ENCODE data around the gene ARHGEF4.

ARHGEF4 gene

GRCh38 chr2:130853391-130853790 is 16.7 kb downstream of the ARHGEF4 start:
- ChIA-PET POLR2A (no interaction called here), CTCF (interaction anchor here (0.9 to 3.0 kb wide), 4 partner anchors 15 to 56 kb away, joined by 3 to 20 read pairs (median 10); no protein-coding TSS in a partner anchor)

DNA sequence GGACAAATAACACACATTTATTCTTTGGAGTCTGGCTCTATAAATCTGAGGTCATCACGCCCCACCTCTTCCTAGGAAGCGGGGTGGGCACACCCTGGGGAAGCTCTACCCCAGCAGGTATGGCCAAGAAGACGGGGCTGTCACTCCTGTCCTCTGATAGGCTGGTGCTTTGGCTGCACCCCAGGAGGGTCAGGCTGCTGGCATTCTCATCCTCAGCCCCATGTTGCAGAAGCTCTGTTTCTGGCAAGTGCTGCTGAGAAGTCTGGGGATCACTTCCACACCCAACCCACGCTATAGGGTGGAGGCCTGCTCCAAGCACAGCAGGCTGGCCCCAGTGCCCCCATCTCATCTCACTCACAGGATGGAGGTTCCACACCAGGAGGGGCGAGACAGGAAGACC is 17.6 kb downstream of the ARHGEF4 start:
- CTCF ChIA-PET: interaction anchor here (0.9 to 3.0 kb wide), 4 partner anchors 15 to 57 kb away, joined by 3 to 20 read pairs (median 10); no protein-coding TSS in a partner anchor
- no peak for DNase-seq (ENCODE audit: extremely low spot score)
- POLR2A ChIA-PET: no interaction called here
- TF ChIP-seq CTCF (IDR thresholded peaks at IDR 0.05; ENCODE audit: control extremely low read depth, extremely low read depth, low read depth, missing control alignments): no peak

More at GRCh38 chr2:130853391-130853790, 16.7 kb downstream of the ARHGEF4 start:
- no peak for TF ChIP-seq CTCF (IDR thresholded peaks at IDR 0.05; ENCODE audit: control extremely low read depth, extremely low read depth, low read depth, missing control alignments)
- DNase-seq (ENCODE audit: extremely low spot score): no peak

GRCh38 chr2:130864830-130865800 is 28.4 kb downstream of the ARHGEF4 start:
- DNase-seq (ENCODE audit: extremely low spot score): no peak
- CTCF ChIA-PET: interaction anchor here (1.3 to 14.3 kb wide), 2 partner anchors 8 to 66 kb away, joined by 6 to 238 read pairs; no protein-coding TSS in a partner anchor
- POLR2A ChIA-PET: no interaction called here
- no peak for TF ChIP-seq CTCF (IDR thresholded peaks at IDR 0.05; ENCODE audit: control extremely low read depth, extremely low read depth, low read depth, missing control alignments)

- CTCF ChIA-PET: interaction anchor here (0.8 to 14.3 kb wide), 7 partner anchors 11 to 70 kb away, joined by 3 to 238 read pairs (median 4); no protein-coding TSS in a partner anchor
- DNase-seq (ENCODE audit: extremely low spot score): no peak
- POLR2A ChIA-PET: no interaction called here
- no peak for TF ChIP-seq CTCF (IDR thresholded peaks at IDR 0.05; ENCODE audit: control extremely low read depth, extremely low read depth, low read depth, missing control alignments)
Measured at GRCh38 chr2:130869441-130870160, 32.9 kb downstream of the ARHGEF4 start.

- CTCF ChIA-PET: interaction anchor here (0.7 to 14.3 kb wide), 7 partner anchors 10 to 71 kb away, joined by 3 to 238 read pairs (median 3); no protein-coding TSS in a partner anchor
- no peak for TF ChIP-seq CTCF (IDR thresholded peaks at IDR 0.05; ENCODE audit: control extremely low read depth, extremely low read depth, low read depth, missing control alignments)
- no peak for DNase-seq (ENCODE audit: extremely low spot score)
- POLR2A ChIA-PET: no interaction called here
Measured at GRCh38 chr2:130870161-130870485, 33.4 kb downstream of the ARHGEF4 start.

GRCh38 chr2:130870779-130871178 is 34.1 kb downstream of the ARHGEF4 start:
- ChIA-PET POLR2A (no interaction called here), CTCF (interaction anchor here (0.7 to 14.3 kb wide), 5 partner anchors 10 to 71 kb away, joined by 3 to 238 read pairs (median 3); no protein-coding TSS in a partner anchor)
- DNase-seq (ENCODE audit: extremely low spot score): no peak
- no peak for TF ChIP-seq CTCF (IDR thresholded peaks at IDR 0.05; ENCODE audit: control extremely low read depth, extremely low read depth, low read depth, missing control alignments)
